Activated CD8-positive, alpha-beta memory T cell treated with anti-CD3 and anti-CD28 coated beads for 36 hours (primary cell): ENCODE data around the gene OR6C65. TPM values are rescaled to one million over a fixed set of nuclear protein-coding genes. Genes with fewer than 3 reads are reported as not detected.

Experiments
- CTCF ChIA-PET: fragments of 350-600 bp; sonication (Branson Sonifier 250); formaldehyde crosslinking; loops from one replicate; lab custom pipeline; 2021; ENCODE audit warnings: antibody characterized with exemption; lab: Charles Lee
- POLR2A ChIA-PET: fragments of 350-600 bp; sonication (Branson Sonifier 250); formaldehyde crosslinking; loops from one replicate; lab custom pipeline; 2021; ENCODE audit warnings: antibody characterized with exemption; lab: Charles Lee
- total RNA-seq, 2 experiments: library from RNA; stranded (reverse); gene quantifications; one replicate each; pipeline ENCODE4 v1.2.3, GENCODE V29; 2021

OR6C65 gene
- total RNA-seq, 2 experiments from 2014 or later: not detected

DNA sequence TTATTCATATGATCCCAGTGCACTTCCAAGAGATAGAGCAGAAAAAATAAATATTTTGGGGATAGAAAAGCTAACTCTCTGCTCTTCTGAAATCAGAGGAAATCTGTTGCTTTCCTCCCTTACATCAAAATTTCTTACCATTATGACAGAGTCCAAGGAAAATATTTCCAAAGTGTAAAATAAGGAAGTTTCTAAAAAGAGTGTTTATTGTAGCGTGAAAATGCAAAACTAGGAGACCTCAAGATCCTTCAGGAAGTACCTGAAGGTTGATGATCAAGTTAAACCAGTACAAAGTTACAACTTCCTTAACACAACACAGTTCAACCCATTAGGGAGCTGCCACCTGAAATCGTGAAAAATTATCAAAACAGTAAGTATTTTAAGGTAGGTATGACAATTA is 43.4 kb downstream of the OR6C65 start, which contains the start of gene OR6C2:
Gene OR6C2, plus strand, starts transcription at position 301 of the 400 bp plus-strand sequence. CDS start 8,138 bp downstream, outside the sequence.
- CTCF ChIA-PET: no interaction called here
- POLR2A ChIA-PET: no interaction called here

DNA sequence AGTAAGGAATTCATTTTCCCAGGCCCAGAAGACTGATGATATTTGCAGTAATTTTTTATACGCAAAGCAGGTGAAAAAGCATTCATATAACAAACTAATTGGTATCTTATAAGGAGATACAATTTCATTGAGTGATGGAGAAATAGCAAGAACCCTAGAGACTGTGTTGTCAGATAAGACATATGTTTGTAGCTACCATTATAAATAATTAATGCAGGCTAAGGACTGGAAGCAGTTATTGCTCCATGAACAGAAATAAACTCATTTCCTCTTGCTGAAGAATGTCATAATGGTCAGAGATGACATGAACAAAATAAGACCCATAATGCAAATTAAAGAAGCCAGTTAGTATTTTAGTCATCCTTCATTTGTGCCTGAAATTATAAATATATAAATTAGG is 45.0 kb downstream of the OR6C65 start:
- ChIA-PET POLR2A (no interaction called here), CTCF (no interaction called here)

DNA sequence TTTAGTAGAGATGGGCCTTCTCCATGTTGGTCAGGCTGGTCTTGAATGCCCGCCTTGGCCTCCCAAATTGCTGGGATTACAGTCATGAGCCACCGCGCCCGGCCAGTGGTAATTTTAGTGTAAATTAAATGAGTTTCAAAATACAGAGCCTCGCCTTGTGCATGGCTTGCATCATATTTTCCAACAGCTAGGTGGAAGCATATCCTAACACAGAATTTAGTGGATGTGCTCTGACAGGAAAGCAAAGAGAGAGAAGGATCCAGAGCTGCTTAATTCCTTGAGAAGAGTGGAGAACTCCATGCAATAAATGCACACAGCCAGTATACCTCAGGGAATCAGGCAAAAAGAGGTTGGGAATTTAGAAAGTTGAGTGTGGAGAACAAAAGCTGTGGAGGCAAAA is 46.0 kb downstream of the OR6C65 start:
- POLR2A ChIA-PET: no interaction called here
- CTCF ChIA-PET: no interaction called here

DNA sequence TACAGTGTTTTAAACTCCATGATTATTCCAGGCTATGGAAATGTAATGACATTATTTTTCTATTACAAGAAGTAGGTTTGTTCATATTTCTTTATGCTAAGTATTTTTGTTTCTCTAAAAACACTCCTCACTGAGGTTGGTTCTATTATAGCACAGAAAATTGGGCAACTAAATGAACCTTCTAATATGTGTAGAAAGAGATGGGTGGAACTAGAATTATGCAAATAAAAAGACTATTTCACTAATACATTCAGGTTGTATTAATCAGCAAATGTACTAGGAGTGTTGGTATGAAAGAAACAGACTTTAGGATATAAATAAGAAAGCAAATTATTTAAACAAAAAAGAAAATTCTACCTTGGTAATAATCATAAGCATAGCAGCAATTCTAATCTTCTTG is 48.5 kb downstream of the OR6C65 start:
- CTCF ChIA-PET: no interaction called here
- POLR2A ChIA-PET: no interaction called here

Other genes starting within 250 kb of the OR6C65 start
- gene OR10A7, start 179.5 kb upstream of the OR6C65 start, total RNA-seq: not detected
- not detected for gene OR6C74, start 155.9 kb upstream of the OR6C65 start, total RNA-seq
- not detected for gene OR6C6, start 104.0 kb upstream of the OR6C65 start, total RNA-seq
- not detected for gene OR6C1, start 86.2 kb upstream of the OR6C65 start, total RNA-seq
- not detected for gene OR6C3, start 69.8 kb upstream of the OR6C65 start, total RNA-seq
- not detected for gene OR6C75, start 37.6 kb upstream of the OR6C65 start, total RNA-seq
- not detected for gene OR6C76, start 25.7 kb downstream of the OR6C65 start, total RNA-seq
- not detected for gene OR6C2, start 43.5 kb downstream of the OR6C65 start, total RNA-seq
- not detected for gene OR6C70, start 69.6 kb downstream of the OR6C65 start, total RNA-seq
- not detected for gene OR6C68, start 91.8 kb downstream of the OR6C65 start, total RNA-seq
- gene OR6C4, start 149.1 kb downstream of the OR6C65 start, total RNA-seq: not detected
- gene OR2AP1, start 171.9 kb downstream of the OR6C65 start, total RNA-seq: not detected
- not detected for gene OR10P1, start 236.4 kb downstream of the OR6C65 start, total RNA-seq